GM19452 (cell line): ENCODE results near the gene ARID3A.

Experiments
- ATAC-seq: cut with Tn5 transposase; IDR thresholded peaks from one replicate; pipeline ENCODE4 v1.9.1; 2021; ENCODE audit not compliant: unreplicated experiment

ARID3A gene

GRCh38 chr19:984165-984967 lies 58.5 kb downstream of the ARID3A start, which contains the start of gene WDR18:
WDR18 (plus strand) TSS chr19:984345; CDS start chr19:984354, 9 bp downstream.
- ATAC-seq = peak; percentile 60

GRCh38 chr19:986083-986482 lies 60.2 kb downstream of the ARID3A start:
- no peak for ATAC-seq

- no peak for ATAC-seq
These were observed 62.2 kb downstream of the ARID3A start for GRCh38 chr19:988081-988480.

GRCh38 chr19:988510-988909 lies 62.7 kb downstream of the ARID3A start:
- ATAC-seq = no peak

- ATAC-seq = no peak
These were observed 63.7 kb downstream of the ARID3A start for GRCh38 chr19:989381-990081.

- no peak for ATAC-seq
These were observed 64.3 kb downstream of the ARID3A start for GRCh38 chr19:990119-990571.

GRCh38 chr19:990746-991145 lies 64.9 kb downstream of the ARID3A start:
- no peak for ATAC-seq

GRCh38 chr19:991174-991931 lies 65.5 kb downstream of the ARID3A start:
- no peak for ATAC-seq

- no peak for ATAC-seq
These were observed 66.3 kb downstream of the ARID3A start for GRCh38 chr19:991932-992669.

- no peak for ATAC-seq
These were observed 66.8 kb downstream of the ARID3A start for GRCh38 chr19:992670-993055.

GRCh38 chr19:993361-993830 lies 67.6 kb downstream of the ARID3A start:
- no peak for ATAC-seq

- ATAC-seq = no peak
These were observed 68.1 kb downstream of the ARID3A start for GRCh38 chr19:993831-994393.

GRCh38 chr19:994516-994915 lies 68.7 kb downstream of the ARID3A start:
- ATAC-seq = no peak

- ATAC-seq = no peak
These were observed 69.4 kb downstream of the ARID3A start for GRCh38 chr19:995051-995827.

- ATAC-seq = no peak
These were observed 70.4 kb downstream of the ARID3A start for GRCh38 chr19:996051-996838.

GRCh38 chr19:998064-998463 lies 72.2 kb downstream of the ARID3A start:
- no peak for ATAC-seq

- ATAC-seq = no peak
These were observed 73.5 kb downstream of the ARID3A start for GRCh38 chr19:999379-999719.

GRCh38 chr19:1000095-1000494 lies 74.3 kb downstream of the ARID3A start, which contains the start of gene GRIN3B:
GRIN3B (plus strand) TSS chr19:1000419; CDS start chr19:1000438, 19 bp downstream.
- ATAC-seq = no peak
